ENCODE measurements around the gene TADA3. TPM values are rescaled to one million over a fixed set of nuclear protein-coding genes. Genes with fewer than 3 reads are reported as not detected.

TADA3 gene
- total and polyA plus RNA-seq, 2 experiments from 2014 or later: 29.1 to 61.7 TPM

GRCh38 chr3:9768141-9768775 lies 24.0 kb downstream of the TADA3 start (continued):
- TF ChIP-seq ETS1 (IDR thresholded peaks at IDR 0.05) (no peak), ZNF114 (CRISPR knock-in tag; IDR thresholded peaks at IDR 0.05) (no peak)
- TF ChIP-seq, protein P1, sequence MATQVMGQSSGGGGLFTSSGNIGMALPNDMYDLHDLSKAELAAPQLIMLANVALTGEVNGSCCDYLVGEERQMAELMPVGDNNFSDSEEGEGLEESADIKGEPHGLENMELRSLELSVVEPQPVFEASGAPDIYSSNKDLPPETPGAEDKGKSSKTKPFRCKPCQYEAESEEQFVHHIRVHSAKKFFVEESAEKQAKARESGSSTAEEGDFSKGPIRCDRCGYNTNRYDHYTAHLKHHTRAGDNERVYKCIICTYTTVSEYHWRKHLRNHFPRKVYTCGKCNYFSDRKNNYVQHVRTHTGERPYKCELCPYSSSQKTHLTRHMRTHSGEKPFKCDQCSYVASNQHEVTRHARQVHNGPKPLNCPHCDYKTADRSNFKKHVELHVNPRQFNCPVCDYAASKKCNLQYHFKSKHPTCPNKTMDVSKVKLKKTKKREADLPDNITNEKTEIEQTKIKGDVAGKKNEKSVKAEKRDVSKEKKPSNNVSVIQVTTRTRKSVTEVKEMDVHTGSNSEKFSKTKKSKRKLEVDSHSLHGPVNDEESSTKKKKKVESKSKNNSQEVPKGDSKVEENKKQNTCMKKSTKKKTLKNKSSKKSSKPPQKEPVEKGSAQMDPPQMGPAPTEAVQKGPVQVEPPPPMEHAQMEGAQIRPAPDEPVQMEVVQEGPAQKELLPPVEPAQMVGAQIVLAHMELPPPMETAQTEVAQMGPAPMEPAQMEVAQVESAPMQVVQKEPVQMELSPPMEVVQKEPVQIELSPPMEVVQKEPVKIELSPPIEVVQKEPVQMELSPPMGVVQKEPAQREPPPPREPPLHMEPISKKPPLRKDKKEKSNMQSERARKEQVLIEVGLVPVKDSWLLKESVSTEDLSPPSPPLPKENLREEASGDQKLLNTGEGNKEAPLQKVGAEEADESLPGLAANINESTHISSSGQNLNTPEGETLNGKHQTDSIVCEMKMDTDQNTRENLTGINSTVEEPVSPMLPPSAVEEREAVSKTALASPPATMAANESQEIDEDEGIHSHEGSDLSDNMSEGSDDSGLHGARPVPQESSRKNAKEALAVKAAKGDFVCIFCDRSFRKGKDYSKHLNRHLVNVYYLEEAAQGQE (IDR thresholded peaks at IDR 0.05; ENCODE audit: unreplicated experiment): no peak

DNA sequence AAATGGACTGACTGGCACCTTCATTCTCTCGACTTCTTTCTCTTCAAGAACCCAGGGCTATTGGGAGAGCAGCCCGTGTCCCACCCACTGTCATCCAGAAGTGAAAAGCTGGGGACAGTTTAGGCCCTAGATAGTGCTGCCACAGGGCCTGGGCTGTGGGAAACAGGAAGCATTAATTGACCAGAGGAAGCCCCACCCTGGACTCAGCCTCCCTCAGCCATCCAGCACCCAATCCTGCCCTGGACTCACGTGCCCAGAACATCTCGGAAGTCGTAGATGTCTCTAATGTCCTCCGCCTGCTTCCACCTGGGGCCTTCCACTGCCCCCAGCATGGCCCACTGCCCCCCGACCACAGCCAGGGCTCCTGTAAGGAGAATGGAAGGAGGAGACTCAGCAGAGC lies 24.9 kb downstream of the TADA3 start:
- no peak overlapping the region for H3K27ac ChIP-seq (ENCODE audit: low read depth)
- H3K27me3 ChIP-seq (ENCODE audit: insufficient read depth): peaks cover 56% of the 10 kb centered on the region
- H3K4me2 ChIP-seq: no peak overlapping the region
- no peak overlapping the region for H2AFZ ChIP-seq
- H3K9me2 ChIP-seq (ENCODE audit: insufficient read depth): no peaks in the 10 kb centered on the region
- H3K36me3 ChIP-seq (ENCODE audit: insufficient read depth): no peaks in the 10 kb centered on the region
- no peaks in the 10 kb centered on the region for H3K79me2 ChIP-seq (replicated peaks; ENCODE audit: insufficient read depth)
- Mint-ChIP-seq H3K27ac (no peak overlapping the region), H3K27me3 (ENCODE audit: insufficient read depth, low read depth, poor library complexity) (peaks cover 46% of the 10 kb centered on the region), H3K9me3 (no peaks in the 10 kb centered on the region), H3K36me3 (ENCODE audit: low read depth) (no peaks in the 10 kb centered on the region), H3K4me1 (peaks cover 18% of the 10 kb centered on the region), H3K4me3 (no peak overlapping the region; the same call in 2 of the 3 replicates)
- no peaks in the 10 kb centered on the region for H3F3A ChIP-seq (replicated peaks; ENCODE audit: low read depth)
- DNase-seq (ENCODE audit: low spot score): no peak
- H3K4me1 ChIP-seq (ENCODE audit: insufficient read depth): no peaks in the 10 kb centered on the region
- H4K20me1 ChIP-seq (replicated peaks; ENCODE audit: insufficient read depth): no peaks in the 10 kb centered on the region
- no peak overlapping the region for H3K4me3 ChIP-seq
- ATAC-seq: no peak
- TF ChIP-seq STAT1 (IDR thresholded peaks at IDR 0.05; ENCODE audit: unreplicated experiment) (no peak), NANOG (IDR thresholded peaks at IDR 0.05; ENCODE audit: borderline replicate concordance) (no peak), POLR2AphosphoS5 (IDR thresholded peaks at IDR 0.05; ENCODE audit: low read depth) (no peak), ZNF462 (CRISPR knock-in tag; IDR thresholded peaks at IDR 0.05) (no peak), ZNF114 (CRISPR knock-in tag; IDR thresholded peaks at IDR 0.05) (no peak), ZNF331 (CRISPR knock-in tag; IDR thresholded peaks at IDR 0.05; ENCODE audit: low read depth) (no peak), EZH2 (IDR thresholded peaks at IDR 0.05; ENCODE audit: low read depth, unreplicated experiment) (no peak), CREB1 (CRISPR knock-in tag; IDR thresholded peaks at IDR 0.05; ENCODE audit: low read depth) (no peak)
- TF ChIP-seq, protein P1 (IDR thresholded peaks at IDR 0.05; ENCODE audit: unreplicated experiment): no peak

All from GM23338 (cell line).